ENCODE data around the gene TNS4. TPM values are rescaled to one million over a fixed set of nuclear protein-coding genes. Genes with fewer than 3 reads are reported as not detected.

TNS4 gene
- total RNA-seq, 1 donor from 2014 or later: not detected

DNA sequence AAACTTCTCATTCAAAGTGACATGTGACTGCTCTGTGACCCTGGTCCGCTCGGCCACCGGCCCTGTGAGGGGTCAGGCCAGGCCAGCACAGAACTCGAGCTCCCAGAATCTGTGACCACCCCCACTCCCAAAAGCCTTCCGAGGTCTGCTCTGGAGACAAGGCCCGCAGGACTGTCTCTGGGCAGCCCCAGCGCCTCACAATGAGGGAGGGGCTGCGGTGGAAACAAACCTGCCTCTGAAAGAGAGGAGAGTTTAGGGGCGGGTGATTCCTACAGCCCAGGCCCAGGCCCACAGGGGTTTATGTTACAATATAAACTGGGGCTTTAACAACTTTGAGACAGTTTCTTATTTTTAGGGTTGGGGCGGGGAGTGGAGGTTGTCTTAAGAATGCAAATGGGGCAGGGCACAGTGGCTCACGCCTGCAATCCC, 38.3 kb downstream of the TNS4 start:
- no peak for DNase-seq (ENCODE audit: low spot score, unreplicated experiment)
- Mint-ChIP-seq H3K4me3 (ENCODE audit: low read depth) (no peak overlapping the region), H3K27me3 (peaks cover 8% of the 10 kb centered on the region), H3K27ac (no peak overlapping the region), H3K4me1 (ENCODE audit: low read depth) (peaks cover 2% of the 10 kb centered on the region), H3K9me3 (ENCODE audit: low read depth) (no peaks in the 10 kb centered on the region), H3K36me3 (ENCODE audit: insufficient read depth) (no peaks in the 10 kb centered on the region)
- TF ChIP-seq CTCF (IDR thresholded peaks at IDR 0.05; ENCODE audit: unreplicated experiment): no peak

GRCh38 chr17:40462343-40463121, 38.9 kb downstream of the TNS4 start:
- Mint-ChIP-seq H3K27me3 (peaks cover 12% of the 10 kb centered on the region), H3K4me1 (ENCODE audit: low read depth) (peaks cover 4% of the 10 kb centered on the region)
- DNase-seq (ENCODE audit: low spot score, unreplicated experiment): no peak

GRCh38 chr17:40461732-40462342, 39.6 kb downstream of the TNS4 start:
- Mint-ChIP-seq H3K36me3 (ENCODE audit: insufficient read depth) (no peaks in the 10 kb centered on the region), H3K4me3 (ENCODE audit: low read depth) (no peak overlapping the region)
- DNase-seq (ENCODE audit: low spot score, unreplicated experiment): no peak

More at GRCh38 chr17:40462343-40463121, 38.9 kb downstream of the TNS4 start:
- Mint-ChIP-seq H3K4me3 (ENCODE audit: low read depth) (no peak overlapping the region), H3K36me3 (ENCODE audit: insufficient read depth) (no peaks in the 10 kb centered on the region), H3K9me3 (ENCODE audit: low read depth) (no peaks in the 10 kb centered on the region), H3K27ac (no peak overlapping the region)
- no peak for TF ChIP-seq CTCF (IDR thresholded peaks at IDR 0.05; ENCODE audit: unreplicated experiment)

GRCh38 chr17:40460968-40461731, 40.3 kb downstream of the TNS4 start:
- H3K27me3 Mint-ChIP-seq: peaks cover 13% of the 10 kb centered on the region
- no peaks in the 10 kb centered on the region for H3K36me3 Mint-ChIP-seq (ENCODE audit: insufficient read depth)
- no peak overlapping the region for H3K4me3 Mint-ChIP-seq (ENCODE audit: low read depth)
- TF ChIP-seq CTCF (IDR thresholded peaks at IDR 0.05; ENCODE audit: unreplicated experiment): no peak
- peaks cover 4% of the 10 kb centered on the region for H3K4me1 Mint-ChIP-seq (ENCODE audit: low read depth)
- H3K9me3 Mint-ChIP-seq (ENCODE audit: low read depth): no peaks in the 10 kb centered on the region
- DNase-seq (ENCODE audit: low spot score, unreplicated experiment): no peak
- H3K27ac Mint-ChIP-seq: no peak overlapping the region

More at GRCh38 chr17:40461732-40462342, 39.6 kb downstream of the TNS4 start:
- no peak overlapping the region for H3K27ac Mint-ChIP-seq
- peaks cover 13% of the 10 kb centered on the region for H3K27me3 Mint-ChIP-seq
- no peaks in the 10 kb centered on the region for H3K9me3 Mint-ChIP-seq (ENCODE audit: low read depth)
- TF ChIP-seq CTCF (IDR thresholded peaks at IDR 0.05; ENCODE audit: unreplicated experiment): no peak
- peaks cover 4% of the 10 kb centered on the region for H3K4me1 Mint-ChIP-seq (ENCODE audit: low read depth)

GRCh38 chr17:40460604-40460967, 40.8 kb downstream of the TNS4 start:
- DNase-seq (ENCODE audit: low spot score, unreplicated experiment): no peak
- Mint-ChIP-seq H3K4me1 (ENCODE audit: low read depth) (peaks cover 4% of the 10 kb centered on the region), H3K27me3 (peaks cover 14% of the 10 kb centered on the region), H3K4me3 (ENCODE audit: low read depth) (no peak overlapping the region), H3K9me3 (ENCODE audit: low read depth) (no peaks in the 10 kb centered on the region), H3K27ac (no peak overlapping the region), H3K36me3 (ENCODE audit: insufficient read depth) (peaks cover 3% of the 10 kb centered on the region)
- no peak for TF ChIP-seq CTCF (IDR thresholded peaks at IDR 0.05; ENCODE audit: unreplicated experiment)

Data from progenitor cell of endocrine pancreas (in vitro differentiated cells).